C4-2B (cell line): ENCODE data around the gene RIN3.

ENCODE experiments used
- ZFX ChIP-seq: fragments of 450-650 bp; IDR thresholded peaks from 2 replicates; pipeline ENCODE4 v1.6.1; 2017
- TF ChIP-seq, protein P1 (sequence below): fragments of 450-650 bp; conservative IDR thresholded peaks from 2 replicates; pipeline ENCODE4 v1.5.1; 2017; ENCODE audit warnings: mild to moderate bottlenecking

DNA sequence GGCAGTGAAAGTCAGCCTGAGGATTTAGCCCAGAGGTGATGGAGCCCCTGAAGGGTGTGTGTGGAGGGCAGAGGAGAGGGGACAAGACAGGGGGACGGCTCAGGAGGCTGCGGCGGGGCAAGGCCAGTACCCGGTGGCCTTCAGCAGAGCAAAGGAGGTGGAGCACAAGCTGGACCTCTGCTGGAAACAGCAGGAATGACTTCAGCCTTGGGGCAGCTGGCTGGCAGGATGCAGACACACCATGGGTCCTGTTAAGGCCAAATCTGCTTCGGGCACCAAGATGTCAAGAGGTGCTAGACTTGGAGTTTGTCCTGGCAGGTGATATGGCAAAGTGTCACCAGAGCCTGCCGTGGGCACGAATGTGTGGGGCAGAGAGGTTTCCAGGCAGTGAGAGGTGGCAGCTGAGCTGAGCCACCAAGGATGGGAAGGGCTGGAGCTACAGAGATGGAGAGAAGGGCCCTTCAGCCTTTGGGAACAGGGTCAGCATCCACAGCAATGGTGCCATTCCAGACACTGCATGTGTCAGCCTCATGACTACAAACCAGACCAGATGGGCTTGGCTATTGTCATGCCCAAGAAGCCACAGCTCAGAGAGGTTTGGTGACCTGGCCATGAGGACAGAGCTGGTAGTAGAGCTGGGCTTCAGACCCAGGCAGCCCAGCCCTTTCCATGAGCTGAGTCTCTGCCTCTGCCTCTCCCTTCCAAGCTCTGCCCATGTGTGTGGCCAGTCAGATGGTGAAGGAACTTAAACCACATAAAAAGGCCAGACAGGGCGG is 142.9 kb downstream of the RIN3 start:
- TF ChIP-seq, protein P1, sequence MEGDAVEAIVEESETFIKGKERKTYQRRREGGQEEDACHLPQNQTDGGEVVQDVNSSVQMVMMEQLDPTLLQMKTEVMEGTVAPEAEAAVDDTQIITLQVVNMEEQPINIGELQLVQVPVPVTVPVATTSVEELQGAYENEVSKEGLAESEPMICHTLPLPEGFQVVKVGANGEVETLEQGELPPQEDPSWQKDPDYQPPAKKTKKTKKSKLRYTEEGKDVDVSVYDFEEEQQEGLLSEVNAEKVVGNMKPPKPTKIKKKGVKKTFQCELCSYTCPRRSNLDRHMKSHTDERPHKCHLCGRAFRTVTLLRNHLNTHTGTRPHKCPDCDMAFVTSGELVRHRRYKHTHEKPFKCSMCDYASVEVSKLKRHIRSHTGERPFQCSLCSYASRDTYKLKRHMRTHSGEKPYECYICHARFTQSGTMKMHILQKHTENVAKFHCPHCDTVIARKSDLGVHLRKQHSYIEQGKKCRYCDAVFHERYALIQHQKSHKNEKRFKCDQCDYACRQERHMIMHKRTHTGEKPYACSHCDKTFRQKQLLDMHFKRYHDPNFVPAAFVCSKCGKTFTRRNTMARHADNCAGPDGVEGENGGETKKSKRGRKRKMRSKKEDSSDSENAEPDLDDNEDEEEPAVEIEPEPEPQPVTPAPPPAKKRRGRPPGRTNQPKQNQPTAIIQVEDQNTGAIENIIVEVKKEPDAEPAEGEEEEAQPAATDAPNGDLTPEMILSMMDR = no peak
- no peak for TF ChIP-seq ZFX
